HepG2 (cell line): ENCODE data around the gene SLC7A11. TPM values are rescaled to one million over a fixed set of nuclear protein-coding genes. Genes with fewer than 3 reads are reported as not detected.

Experiments
- HDAC1 ChIP-seq: sonication (generic); formaldehyde crosslinking; IDR thresholded peaks from 2 replicates; pipeline ENCODE4 v1.5.1; 2020; ENCODE audit warnings: mild to moderate bottlenecking, missing genetic modification reagents
- MIER3 ChIP-seq: IDR thresholded peaks from 2 replicates; pipeline ENCODE4 v1.6.1; 2016; ENCODE audit warnings: missing compliant biosample characterization, borderline replicate concordance
- PHB2 ChIP-seq: fragments of 450-650 bp; IDR thresholded peaks from 2 replicates; pipeline ENCODE4 v1.6.1; 2018; ENCODE audit not compliant: partially characterized antibody
- SNAI1 ChIP-seq: sonication (generic); formaldehyde crosslinking; IDR thresholded peaks from 2 replicates; pipeline ENCODE4 v1.5.0; 2020; ENCODE audit warnings: mild to moderate bottlenecking, missing genetic modification reagents, borderline replicate concordance
- THYN1 ChIP-seq: sonication (generic); formaldehyde crosslinking; IDR thresholded peaks from 2 replicates; pipeline ENCODE4 v1.8.1; 2023; ENCODE audit warnings: low read depth, mild to moderate bottlenecking, moderate library complexity, missing genetic modification reagents, borderline replicate concordance
- TOE1 ChIP-seq: sonication (generic); formaldehyde crosslinking; IDR thresholded peaks from 2 replicates; pipeline ENCODE4 v1.4.0; 2020; ENCODE audit warnings: mild to moderate bottlenecking, missing genetic modification reagents
- ZNF142 ChIP-seq: sonication (generic); formaldehyde crosslinking; IDR thresholded peaks from 2 replicates; pipeline ENCODE4 v1.4.0; 2020; ENCODE audit warnings: missing genetic modification reagents
- ZNF883 ChIP-seq: sonication (generic); formaldehyde crosslinking; IDR thresholded peaks from 2 replicates; pipeline ENCODE4 v1.5.1; 2020; ENCODE audit warnings: mild to moderate bottlenecking, missing genetic modification reagents; ENCODE audit errors: not compliant biosample characterization
- ZSCAN30 ChIP-seq: sonication (generic); formaldehyde crosslinking; IDR thresholded peaks from 2 replicates; pipeline ENCODE4 v1.5.0; 2020; ENCODE audit warnings: mild to moderate bottlenecking, missing genetic modification reagents
- polyA plus RNA-seq, 8 experiments: library from polyadenylated mRNA; depleted of rRNA in 3 of 8; stranded (reverse) in 7 of 8; unstranded in 1 of 8; fragments of >200 nt; fragmentation: Illumina TruSeq in 4 of 8; extraction: Trizol in 4 of 8; gene quantifications; 2 replicates each; pipeline versions ENCODE4 v1.2.1 to v1.2.3, GENCODE V29; 2011 to 2016; ENCODE audit warnings: low read depth in 4 of 8, missing spikeins in 1 of 8, mixed read lengths in 1 of 8; ENCODE audit not compliant: insufficient read depth in 1 of 8
- total RNA-seq, 5 experiments: library from RNA; depleted of rRNA; stranded (reverse); fragments of >200 nt; fragmentation: Illumina TruSeq; extraction: Trizol; gene quantifications; 2 replicates each; pipeline ENCODE4 v1.2.3, GENCODE V29; 2016; ENCODE audit warnings: low read depth in 1 of 5
- TF ChIP-seq, protein P1 (sequence below): IDR thresholded peaks from 2 replicates; pipeline ENCODE4 v1.6.1; 2016; ENCODE audit warnings: mild to moderate bottlenecking

The SLC7A11 gene
- total and polyA plus RNA-seq, 2 of the 13 experiments (the other 11 are each of a cell fraction or from before 2014, with no cell fraction given) = 15.7 to 17.5 TPM

DNA sequence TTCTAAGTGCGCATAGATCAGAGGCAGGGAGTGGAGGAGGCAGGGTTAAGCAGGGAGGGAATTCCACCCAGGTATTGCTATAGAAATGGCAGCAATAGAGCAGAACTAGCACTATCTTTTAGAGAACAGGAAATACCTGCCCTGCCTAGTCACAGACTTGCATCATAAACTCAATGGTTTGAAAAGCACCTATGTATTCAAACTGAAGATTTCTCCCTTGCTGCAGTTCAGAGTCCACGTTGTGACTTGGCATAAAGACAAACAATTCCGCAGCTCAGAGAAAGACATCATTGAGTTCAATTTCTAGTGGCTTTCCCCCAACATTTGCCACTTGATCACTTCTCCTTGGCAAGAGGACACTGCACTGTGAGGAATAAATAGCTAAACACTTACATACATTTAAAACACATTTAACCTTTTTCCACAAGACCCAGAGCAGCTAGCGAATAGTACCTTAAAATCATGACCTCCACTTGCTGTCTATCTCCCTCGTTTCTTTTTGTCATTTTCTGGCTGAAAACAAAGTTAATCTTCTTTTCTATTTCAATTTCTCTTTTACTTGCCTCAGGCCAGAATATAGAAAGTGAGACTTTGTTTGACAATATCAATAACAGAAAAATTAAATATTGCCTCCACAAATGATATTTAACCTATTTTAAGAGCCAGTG, 42.4 kb downstream of the SLC7A11 start (continued):
- TF ChIP-seq ZNF142 (CRISPR knock-in tag) (no peak), PHB2 (no peak), ZSCAN30 (CRISPR knock-in tag) (no peak), SNAI1 (CRISPR knock-in tag) (no peak), ZNF883 (CRISPR knock-in tag) (no peak), TOE1 (CRISPR knock-in tag) (no peak), MIER3 (CRISPR knock-in tag) (peak; percentile 87; the same call in 1 of the 2 replicates), THYN1 (CRISPR knock-in tag) (0 out of 2 replicates have a peak, but pooled peaks have one; percentile 21), HDAC1 (CRISPR knock-in tag) (peak; percentile 78; the same call in 1 of the 2 replicates)
- TF ChIP-seq, protein P1, sequence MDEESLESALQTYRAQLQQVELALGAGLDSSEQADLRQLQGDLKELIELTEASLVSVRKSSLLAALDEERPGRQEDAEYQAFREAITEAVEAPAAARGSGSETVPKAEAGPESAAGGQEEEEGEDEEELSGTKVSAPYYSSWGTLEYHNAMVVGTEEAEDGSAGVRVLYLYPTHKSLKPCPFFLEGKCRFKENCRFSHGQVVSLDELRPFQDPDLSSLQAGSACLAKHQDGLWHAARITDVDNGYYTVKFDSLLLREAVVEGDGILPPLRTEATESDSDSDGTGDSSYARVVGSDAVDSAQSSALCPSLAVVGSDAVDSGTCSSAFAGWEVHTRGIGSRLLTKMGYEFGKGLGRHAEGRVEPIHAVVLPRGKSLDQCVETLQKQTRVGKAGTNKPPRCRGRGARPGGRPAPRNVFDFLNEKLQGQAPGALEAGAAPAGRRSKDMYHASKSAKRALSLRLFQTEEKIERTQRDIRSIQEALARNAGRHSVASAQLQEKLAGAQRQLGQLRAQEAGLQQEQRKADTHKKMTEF (CRISPR knock-in tag) = peak; percentile 95
